Breast epithelium (tissue), 3 donors: Measurements from ENCODE around the gene TCF7L1.

ENCODE experiments used
- POLR2AphosphoS5 ChIP-seq, 3 donors: sonication (generic); formaldehyde crosslinking; IDR thresholded peaks; one replicate each; pipeline ENCODE4 v1.6.1; 2017; ENCODE audit warnings: antibody characterized with exemption in 3 of 3
- TF ChIP-seq, protein P1 (sequence below), 3 donors: fragments of 450-650 bp; IDR thresholded peaks; one replicate each; pipeline ENCODE4 v1.5.1; 2016 to 2017; ENCODE audit warnings: antibody characterized with exemption in 3 of 3, mild to moderate bottlenecking in 3 of 3, moderate library complexity in 3 of 3

DNA sequence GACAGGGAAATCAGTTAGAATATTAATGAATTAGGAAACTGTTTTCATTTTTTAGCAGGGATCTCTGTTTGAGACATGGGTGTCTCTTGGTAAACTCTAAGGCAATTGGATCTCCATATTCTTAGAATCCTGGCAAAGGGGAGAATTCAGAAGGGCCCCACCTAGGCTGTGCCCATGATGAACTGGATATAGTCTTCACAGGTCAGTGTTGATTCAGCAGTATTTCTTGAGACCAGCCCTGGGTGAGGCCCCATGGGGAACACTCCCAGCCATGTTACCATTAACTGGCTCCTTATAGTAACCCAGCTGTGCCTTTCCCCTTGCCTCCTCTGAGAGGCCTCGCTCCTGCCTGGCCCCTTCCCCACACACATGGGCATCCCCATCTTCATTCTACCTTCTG, 76.7 kb downstream of the TCF7L1 start:
- TF ChIP-seq, protein P1, sequence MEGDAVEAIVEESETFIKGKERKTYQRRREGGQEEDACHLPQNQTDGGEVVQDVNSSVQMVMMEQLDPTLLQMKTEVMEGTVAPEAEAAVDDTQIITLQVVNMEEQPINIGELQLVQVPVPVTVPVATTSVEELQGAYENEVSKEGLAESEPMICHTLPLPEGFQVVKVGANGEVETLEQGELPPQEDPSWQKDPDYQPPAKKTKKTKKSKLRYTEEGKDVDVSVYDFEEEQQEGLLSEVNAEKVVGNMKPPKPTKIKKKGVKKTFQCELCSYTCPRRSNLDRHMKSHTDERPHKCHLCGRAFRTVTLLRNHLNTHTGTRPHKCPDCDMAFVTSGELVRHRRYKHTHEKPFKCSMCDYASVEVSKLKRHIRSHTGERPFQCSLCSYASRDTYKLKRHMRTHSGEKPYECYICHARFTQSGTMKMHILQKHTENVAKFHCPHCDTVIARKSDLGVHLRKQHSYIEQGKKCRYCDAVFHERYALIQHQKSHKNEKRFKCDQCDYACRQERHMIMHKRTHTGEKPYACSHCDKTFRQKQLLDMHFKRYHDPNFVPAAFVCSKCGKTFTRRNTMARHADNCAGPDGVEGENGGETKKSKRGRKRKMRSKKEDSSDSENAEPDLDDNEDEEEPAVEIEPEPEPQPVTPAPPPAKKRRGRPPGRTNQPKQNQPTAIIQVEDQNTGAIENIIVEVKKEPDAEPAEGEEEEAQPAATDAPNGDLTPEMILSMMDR (IDR thresholded peaks at IDR 0.05): no peak
- no peak for TF ChIP-seq POLR2AphosphoS5 (IDR thresholded peaks at IDR 0.05)
